Heart left ventricle (tissue), 16 donors: ENCODE measurements around the gene BBS10. TPM values are rescaled to one million over a fixed set of nuclear protein-coding genes. Genes with fewer than 3 reads are reported as not detected.

Experiments used
- ATAC-seq, 4 donors: fragments of 200-7000 bp; cut with Tn5 transposase; one replicate each; pipeline ENCODE4 v1.9.1; 2020 to 2022; ENCODE audit warnings: moderate library complexity in 4 of 4, mild to moderate bottlenecking in 3 of 4, moderate number of reproducible peaks in 1 of 4
- DNase-seq, 5 donors: peaks; one replicate each; pipeline ENCODE4 v3.0.0-alpha.2; 2020
- H3K27ac ChIP-seq, 12 donors: fragments of 200-600 bp; sonication (generic) in 4 of 12; one replicate each; pipeline versions ENCODE4 v1.5.0 to v1.8.0; 2016 to 2022; ENCODE audit warnings: mild to moderate bottlenecking in 2 of 12
- H3K27me3 ChIP-seq, 9 donors: fragments of 200-600 bp; sonication (generic) in 2 of 9; one replicate each; pipeline versions ENCODE4 v1.5.1 to v1.8.0; 2016 to 2022; ENCODE audit warnings: mild to moderate bottlenecking in 3 of 9
- H3K36me3 ChIP-seq, 9 donors: fragments of 200-600 bp; sonication (generic) in 2 of 9; one replicate each; pipeline versions ENCODE4 v1.5.0 to v1.8.0; 2018 to 2022; ENCODE audit warnings: mild to moderate bottlenecking in 2 of 9
- H3K4me1 ChIP-seq, 12 donors: fragments of 200-600 bp; sonication (generic) in 4 of 12; one replicate each; pipeline versions ENCODE4 v1.5.0 to v1.8.0; 2016 to 2022; ENCODE audit warnings: mild to moderate bottlenecking in 3 of 12
- H3K4me3 ChIP-seq, 12 donors: fragments of 200-600 bp; sonication (generic) in 4 of 12; one replicate each; pipeline versions ENCODE4 v1.5.0 to v1.8.0; 2017 to 2022; ENCODE audit warnings: mild to moderate bottlenecking in 9 of 12, moderate library complexity in 4 of 12
- H3K9me3 ChIP-seq, 12 donors: fragments of 200-600 bp; sonication (generic) in 4 of 12; one replicate each; pipeline versions ENCODE4 v1.5.0 to v1.8.0; 2016 to 2022; ENCODE audit warnings: mild to moderate bottlenecking in 1 of 12
- POLR2A ChIP-seq, 2 donors: fragments of 450-650 bp; IDR thresholded peaks; one replicate each; pipeline ENCODE4 v1.6.1; 2017; ENCODE audit warnings: antibody characterized with exemption in 2 of 2, mild to moderate bottlenecking in 2 of 2, moderate library complexity in 2 of 2
- WGBS, 4 donors: extraction: QIAGEN DNeasy Blood & Tissue Kit in 2 of 4; methylation state at CpG; one replicate each; pipeline versions ENCODE4 v1.1.5 to v1.1.7; 2013 to 2018; 5-methylcytosine and 5-hydroxymethylcytosine counted together
- intact Hi-C, 10 donors: fragments of 100-400 bp; cut with DNase I; formaldehyde crosslinking; loops; one replicate each; pipeline versions ENCODE4 v1.11.1 to v1.14.2; 2022
- polyA plus RNA-seq, 2 donors: library from polyadenylated mRNA; stranded (reverse); fragments of 200-250 nt; gene quantifications; one replicate each; pipeline ENCODE4 v1.2.3, GENCODE V29; 2013
- total RNA-seq, 9 donors: library from RNA; depleted of rRNA in 2 of 9; stranded (reverse); fragments of >200 nt in 2 of 9; fragmentation: NEBNext Ultra II Directional in 3 of 9; extraction: Animal tissue kit (Norgen Biotek cat#: 25700) in 3 of 9; gene quantifications; one replicate each; pipeline versions ENCODE4 v1.1.0 to v1.2.4, GENCODE V29; 2016 to 2023
- TF ChIP-seq, protein P1 (sequence below), 12 donors: fragments of 200-600 bp; sonication (generic) in 4 of 12; IDR thresholded peaks; one replicate each; pipeline versions ENCODE4 v1.5.0 to v1.8.0; 2018 to 2022; ENCODE audit warnings: antibody characterized with exemption in 12 of 12, mild to moderate bottlenecking in 5 of 12
- donor health status: ischemic (EF 13 %, LVEDD 7.1; RV severe dilation, severe dysfunction).
- donor health status: healthy with polysubstance abuse.
- donor health status: DM: no; HTN: yes; CAD: no.
- donor health status: DM: no; HTN: no; CAD: no.
- donor health status: ischemic (EF 25% LVEDD 6.9; RV normal size, moderate dysfunction).
- donor health status: ischemic (EF 25% LVEDD 5.7; RV mildly dilated, moderate dysfunction).
- donor health status: healthy.
- donor health status: DM: yes; HTN: yes; CAD: no.
- donor health status: ischemic (EF 35%, LVEDD 5.7; RV mildly dilated, moderate dysfunction).
- donor health status: nonischemic (EF 11% LVEDD 7.7; RV severe dilation, severe dysfunction).
- donor health status: DM: yes; HTN: yes; CAD: no.
- donor health status: PGD.
- donor health status: ischemic (EF 29% LVEDD 5.4; RV normal size, mild dysfunction).
- donor health status: nonischemic (EF 23%, LVEDD 6.1; RV moderate dilation, normal function).

Gene BBS10
- total and polyA plus RNA-seq, 11 donors = 4.5 to 13.4 (median 8.3) TPM

DNA sequence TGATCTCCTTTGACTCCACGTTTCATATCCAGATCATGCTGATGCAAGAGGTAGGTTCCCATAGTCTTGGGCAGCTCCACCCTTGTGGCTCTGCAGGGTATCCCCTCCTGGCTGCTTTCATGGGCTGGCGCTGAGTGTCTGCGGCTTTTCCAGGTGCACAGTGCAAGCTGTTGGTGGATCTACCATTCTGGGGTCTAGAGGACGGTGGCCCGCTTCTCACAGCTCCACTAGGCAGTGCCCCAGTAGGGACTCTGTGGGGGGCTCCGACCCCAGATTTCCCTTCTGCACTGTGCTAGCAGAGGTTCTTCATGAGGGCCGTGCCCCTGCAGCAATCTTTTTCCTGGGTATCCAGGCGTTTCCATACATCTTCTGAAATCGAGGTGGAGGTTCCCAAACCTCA, 12.1 kb upstream of the BBS10 start:
- intact Hi-C loops = no loop called here
- DNase-seq = no peak

DNA sequence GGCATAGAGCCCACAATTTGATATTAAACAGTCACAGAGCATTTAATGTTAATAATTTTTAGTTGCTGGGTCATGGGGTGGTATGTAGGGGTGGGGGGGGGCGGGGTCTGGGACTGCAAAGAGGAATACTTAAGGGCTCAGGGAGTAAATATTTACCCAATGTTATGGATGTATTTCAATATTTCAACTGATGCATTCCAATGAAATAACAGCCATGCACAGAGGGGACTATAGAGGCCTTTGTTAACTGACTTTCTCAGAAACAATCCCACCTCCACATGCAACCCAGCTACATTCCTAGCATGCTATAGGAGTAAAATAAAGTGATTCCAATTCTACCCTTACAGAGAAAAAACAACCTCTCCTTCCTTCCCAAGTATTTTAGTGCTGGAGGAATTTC, 7.9 kb upstream of the BBS10 start:
- no peaks in the 10 kb centered on the region for H3K27me3 ChIP-seq
- DNase-seq = no peak
- intact Hi-C loops = no loop called here
- no peaks in the 10 kb centered on the region for H3K4me1 ChIP-seq
- peaks cover 0 to 59% (median 49%) of the 10 kb centered on the region in 9 donors for H3K36me3 ChIP-seq
- no peak for ATAC-seq
- H3K4me3 ChIP-seq = no peak overlapping the region
- no peak overlapping the region for H3K27ac ChIP-seq
- WGBS, 4 donors = 94 to 100% (median 100%) methylated on average over 1 of the region's 1 CpG
- H3K9me3 ChIP-seq = no peaks in the 10 kb centered on the region
- TF ChIP-seq, protein P1, sequence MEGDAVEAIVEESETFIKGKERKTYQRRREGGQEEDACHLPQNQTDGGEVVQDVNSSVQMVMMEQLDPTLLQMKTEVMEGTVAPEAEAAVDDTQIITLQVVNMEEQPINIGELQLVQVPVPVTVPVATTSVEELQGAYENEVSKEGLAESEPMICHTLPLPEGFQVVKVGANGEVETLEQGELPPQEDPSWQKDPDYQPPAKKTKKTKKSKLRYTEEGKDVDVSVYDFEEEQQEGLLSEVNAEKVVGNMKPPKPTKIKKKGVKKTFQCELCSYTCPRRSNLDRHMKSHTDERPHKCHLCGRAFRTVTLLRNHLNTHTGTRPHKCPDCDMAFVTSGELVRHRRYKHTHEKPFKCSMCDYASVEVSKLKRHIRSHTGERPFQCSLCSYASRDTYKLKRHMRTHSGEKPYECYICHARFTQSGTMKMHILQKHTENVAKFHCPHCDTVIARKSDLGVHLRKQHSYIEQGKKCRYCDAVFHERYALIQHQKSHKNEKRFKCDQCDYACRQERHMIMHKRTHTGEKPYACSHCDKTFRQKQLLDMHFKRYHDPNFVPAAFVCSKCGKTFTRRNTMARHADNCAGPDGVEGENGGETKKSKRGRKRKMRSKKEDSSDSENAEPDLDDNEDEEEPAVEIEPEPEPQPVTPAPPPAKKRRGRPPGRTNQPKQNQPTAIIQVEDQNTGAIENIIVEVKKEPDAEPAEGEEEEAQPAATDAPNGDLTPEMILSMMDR (IDR thresholded peaks at IDR 0.05) = no peak
- TF ChIP-seq POLR2A (IDR thresholded peaks at IDR 0.05) = no peak

More for the DNA sequence above, 12.1 kb upstream of the BBS10 start:
- ATAC-seq = no peak
- Histone ChIP-seq H3K27me3 (no peaks in the 10 kb centered on the region), H3K27ac (no peak overlapping the region), H3K9me3 (peaks cover 0 to 16% (median 0%) of the 10 kb centered on the region in 12 donors), H3K4me1 (no peaks in the 10 kb centered on the region), H3K4me3 (no peak overlapping the region), H3K36me3 (peaks cover 0 to 67% (median 44%) of the 10 kb centered on the region in 9 donors)
- WGBS, 4 donors = 98 to 99% (median 98%) methylated on average over 9 of the region's 9 CpGs
- no peak for TF ChIP-seq POLR2A (IDR thresholded peaks at IDR 0.05)
- TF ChIP-seq, protein P1 (IDR thresholded peaks at IDR 0.05) = no peak

DNA sequence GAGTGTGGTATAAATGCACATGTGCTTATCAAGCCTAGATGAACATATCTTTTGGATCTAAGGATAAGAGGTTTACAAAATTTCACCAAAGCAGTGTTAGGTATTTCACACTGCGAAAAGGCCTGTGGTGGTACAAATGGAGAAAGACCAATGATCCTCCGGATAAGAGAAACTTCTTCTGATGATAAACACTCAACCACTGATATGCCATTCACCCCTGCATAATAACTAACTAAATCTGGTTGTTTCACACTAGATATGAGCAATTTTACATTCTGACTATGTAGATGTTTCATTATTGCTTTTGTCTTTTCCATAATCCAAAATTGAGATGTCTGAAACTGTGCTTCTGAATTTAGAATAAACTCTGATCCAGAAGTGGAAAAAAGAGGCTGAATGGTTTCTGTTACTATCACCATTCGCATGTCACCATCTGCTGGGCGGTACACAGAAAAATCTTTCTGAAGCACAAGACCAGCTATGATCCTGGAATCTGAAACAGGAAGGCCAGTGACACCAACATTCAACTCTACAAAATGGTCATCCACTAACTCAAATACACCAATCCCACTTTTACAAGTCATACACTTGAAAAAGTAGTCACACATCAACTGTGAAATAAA, 1.3 kb downstream of the BBS10 start:
- Histone ChIP-seq H3K27me3 (no peaks in the 10 kb centered on the region), H3K4me3 (peak overlapping the region in 10 of 12 donors; percentile 57 to 90 (median 75)), H3K9me3 (no peaks in the 10 kb centered on the region), H3K27ac (peak overlapping the region in 10 of 12 donors; percentile 82 to 90 (median 85)), H3K4me1 (peaks cover 0 to 42% (median 25%) of the 10 kb centered on the region in 12 donors), H3K36me3 (no peaks in the 10 kb centered on the region)
- 43 to 55% (median 48%) methylated on average over 4 of the region's 4 CpGs for WGBS, 4 donors
- intact Hi-C loops = loop anchor here (2.0 to 10.0 kb wide), 15 partner anchors 208 to 835 kb away; partner anchors contain the start of genes NAP1L1 (in 8 of the 10), KRR1 (in 3 of the 10), OSBPL8 (in 2 of the 10) and PHLDA1 (in 2 of the 10)
- DNase-seq (peak in 3 of 5 donors; percentile 25 to 37 (median 32)), ATAC-seq (peak; percentile 31 to 68 (median 58))
- TF ChIP-seq, protein P1 (IDR thresholded peaks at IDR 0.05) = peak in 10 of 12 donors; percentile 12 to 53 (median 36)
- no peak for TF ChIP-seq POLR2A (IDR thresholded peaks at IDR 0.05)

DNA sequence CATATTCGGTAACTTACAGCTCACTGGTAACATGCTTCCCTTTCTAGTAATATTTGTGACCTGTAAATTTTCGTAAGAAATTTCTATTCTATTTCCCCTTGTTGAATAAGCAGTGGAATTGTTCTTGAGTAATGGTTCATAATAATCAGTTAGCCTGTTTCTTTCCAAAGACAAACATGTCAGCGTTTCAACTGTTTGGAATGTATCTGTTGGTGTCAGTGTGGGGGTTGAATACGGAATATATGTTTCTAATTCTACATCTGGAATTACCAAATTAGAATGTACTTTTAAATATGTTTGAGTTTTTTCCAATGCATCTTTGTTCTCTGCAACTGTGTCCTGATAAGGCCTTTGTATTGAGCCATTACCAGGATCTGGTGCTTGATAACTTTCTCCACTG, 2.0 kb downstream of the BBS10 start:
- intact Hi-C loops = loop anchor here (2.0 to 10.0 kb wide), 15 partner anchors 209 to 834 kb away; partner anchors contain the start of genes NAP1L1 (in 8 of the 10), KRR1 (in 3 of the 10), OSBPL8 (in 2 of the 10) and PHLDA1 (in 2 of the 10)
- H3K4me1 ChIP-seq = peaks cover 0 to 42% (median 25%) of the 10 kb centered on the region in 12 donors
- no peaks in the 10 kb centered on the region for H3K36me3 ChIP-seq
- no peaks in the 10 kb centered on the region for H3K9me3 ChIP-seq
- DNase-seq = no peak
- no peak for ATAC-seq
- no peak overlapping the region for H3K27ac ChIP-seq
- TF ChIP-seq POLR2A (IDR thresholded peaks at IDR 0.05) = no peak
- TF ChIP-seq, protein P1 (IDR thresholded peaks at IDR 0.05) = no peak
- H3K27me3 ChIP-seq = no peaks in the 10 kb centered on the region
- no peak overlapping the region for H3K4me3 ChIP-seq
- WGBS, 4 donors = 82 to 87% (median 85%) methylated on average over 4 of the region's 4 CpGs
